Measurements from ENCODE around the gene FUT8. TPM values are rescaled to one million over a fixed set of nuclear protein-coding genes. Genes with fewer than 3 reads are reported as not detected.
"Not testable (repeated sequence)": the region's sequence is repeated elsewhere in the genome, so short reads cannot be mapped to it uniquely, and the experiment has no call there.

Gene FUT8
- total RNA-seq, 1 experiment from 2014 or later: 129 TPM

DNA sequence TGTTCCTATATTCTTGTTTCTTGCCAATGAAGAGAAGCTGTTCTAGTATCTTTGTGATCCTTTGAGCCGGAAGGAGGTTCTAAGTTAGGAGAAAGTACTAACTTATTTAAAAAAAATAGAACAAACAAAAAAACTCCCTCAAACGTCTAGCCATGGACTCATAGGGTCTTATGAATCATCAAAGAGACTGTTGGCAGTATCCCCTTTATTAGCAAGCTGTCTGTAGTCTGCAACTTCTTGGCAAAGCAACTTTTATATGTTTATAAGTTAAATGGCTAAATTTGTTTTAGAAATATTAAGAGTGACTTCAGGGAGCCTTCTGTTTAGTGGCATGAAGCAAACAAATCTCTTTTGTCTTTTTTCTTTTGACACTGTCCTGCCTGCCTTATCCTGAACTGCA, 291.9 kb downstream of the FUT8 start:
- H3K27ac Mint-ChIP-seq (ENCODE audit: unreplicated experiment): no peak overlapping the region
- intact Hi-C loops (cut with micrococcal nuclease; ENCODE audit: unreplicated experiment): no loop called here

DNA sequence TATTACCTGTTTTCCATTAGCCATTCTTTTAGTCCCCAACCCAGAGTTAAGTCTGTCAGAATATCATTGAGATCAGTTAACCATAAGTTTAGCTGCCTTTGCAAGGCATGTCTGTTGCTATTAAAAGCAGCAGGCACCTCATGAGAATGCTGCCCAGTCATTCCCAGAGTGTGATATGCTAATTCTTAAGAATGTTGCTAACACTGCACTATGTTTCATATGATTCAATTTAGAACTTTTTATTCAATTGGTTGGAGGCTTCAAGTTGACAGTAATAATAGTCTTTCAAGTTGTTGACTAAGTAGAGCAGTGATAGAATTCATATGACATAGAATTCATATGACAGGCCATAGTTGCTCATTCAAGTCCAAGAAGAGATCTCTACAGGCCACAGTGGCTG, 292.3 kb downstream of the FUT8 start:
- CTCF ChIA-PET: no interaction called here
- H3K27me3 Mint-ChIP-seq (ENCODE audit: unreplicated experiment): no peaks in the 10 kb centered on the region
- DNase-seq: no peak
- no peaks in the 10 kb centered on the region for H3K36me3 Mint-ChIP-seq (ENCODE audit: insufficient read depth, unreplicated experiment)
- no peak overlapping the region for H3K27ac Mint-ChIP-seq (ENCODE audit: unreplicated experiment)
- peaks cover 8% of the 10 kb centered on the region for H3K4me1 Mint-ChIP-seq (ENCODE audit: low read depth, unreplicated experiment)
- H3K9me3 Mint-ChIP-seq (ENCODE audit: low read depth, unreplicated experiment): peaks cover 4% of the 10 kb centered on the region
- no peak overlapping the region for H3K4me3 Mint-ChIP-seq (ENCODE audit: low read depth, unreplicated experiment)
- no TSS peak for BruUV-seq (replicated peaks)
- intact Hi-C loops (cut with micrococcal nuclease; ENCODE audit: unreplicated experiment): no loop called here
- TF ChIP-seq, protein P1, sequence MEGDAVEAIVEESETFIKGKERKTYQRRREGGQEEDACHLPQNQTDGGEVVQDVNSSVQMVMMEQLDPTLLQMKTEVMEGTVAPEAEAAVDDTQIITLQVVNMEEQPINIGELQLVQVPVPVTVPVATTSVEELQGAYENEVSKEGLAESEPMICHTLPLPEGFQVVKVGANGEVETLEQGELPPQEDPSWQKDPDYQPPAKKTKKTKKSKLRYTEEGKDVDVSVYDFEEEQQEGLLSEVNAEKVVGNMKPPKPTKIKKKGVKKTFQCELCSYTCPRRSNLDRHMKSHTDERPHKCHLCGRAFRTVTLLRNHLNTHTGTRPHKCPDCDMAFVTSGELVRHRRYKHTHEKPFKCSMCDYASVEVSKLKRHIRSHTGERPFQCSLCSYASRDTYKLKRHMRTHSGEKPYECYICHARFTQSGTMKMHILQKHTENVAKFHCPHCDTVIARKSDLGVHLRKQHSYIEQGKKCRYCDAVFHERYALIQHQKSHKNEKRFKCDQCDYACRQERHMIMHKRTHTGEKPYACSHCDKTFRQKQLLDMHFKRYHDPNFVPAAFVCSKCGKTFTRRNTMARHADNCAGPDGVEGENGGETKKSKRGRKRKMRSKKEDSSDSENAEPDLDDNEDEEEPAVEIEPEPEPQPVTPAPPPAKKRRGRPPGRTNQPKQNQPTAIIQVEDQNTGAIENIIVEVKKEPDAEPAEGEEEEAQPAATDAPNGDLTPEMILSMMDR (IDR thresholded peaks at IDR 0.05; ENCODE audit: unreplicated experiment): no peak

More for the DNA sequence above, 291.9 kb downstream of the FUT8 start:
- TF ChIP-seq, protein P1 (IDR thresholded peaks at IDR 0.05; ENCODE audit: unreplicated experiment): no peak
- peaks cover 5% of the 10 kb centered on the region for H3K4me1 Mint-ChIP-seq (ENCODE audit: low read depth, unreplicated experiment)
- no peak overlapping the region for H3K4me3 Mint-ChIP-seq (ENCODE audit: low read depth, unreplicated experiment)
- H3K36me3 Mint-ChIP-seq (ENCODE audit: insufficient read depth, unreplicated experiment): no peaks in the 10 kb centered on the region
- no TSS peak for BruUV-seq (replicated peaks)
- no peak for DNase-seq
- CTCF ChIA-PET: no interaction called here
- H3K27me3 Mint-ChIP-seq (ENCODE audit: unreplicated experiment): no peaks in the 10 kb centered on the region
- H3K9me3 Mint-ChIP-seq (ENCODE audit: low read depth, unreplicated experiment): peaks cover 4% of the 10 kb centered on the region

DNA sequence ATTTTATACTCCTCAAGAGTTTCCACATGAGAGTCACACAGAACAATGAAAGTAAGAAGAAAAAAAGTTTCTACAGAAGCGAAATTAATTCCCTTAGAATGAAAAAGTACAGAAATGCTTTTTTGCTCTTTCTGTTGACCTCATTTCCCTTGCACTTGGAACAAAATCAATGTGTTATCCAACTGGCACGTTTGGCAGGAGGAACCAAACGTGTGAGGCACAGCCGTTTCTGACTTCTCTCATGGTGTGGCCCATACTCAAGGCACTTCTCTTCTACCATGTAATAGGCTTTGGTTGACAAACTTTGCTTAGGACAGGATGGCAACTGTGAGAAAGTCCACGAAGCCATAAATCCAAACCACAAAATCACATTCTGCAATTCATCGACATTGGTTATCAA, 297.0 kb downstream of the FUT8 start:
- no TSS peak for BruUV-seq (replicated peaks)
- CTCF ChIA-PET: no interaction called here
- TF ChIP-seq, protein P1 (IDR thresholded peaks at IDR 0.05; ENCODE audit: unreplicated experiment): no peak
- H3K27ac Mint-ChIP-seq (ENCODE audit: unreplicated experiment): no peak overlapping the region
- peaks cover 8% of the 10 kb centered on the region for H3K9me3 Mint-ChIP-seq (ENCODE audit: low read depth, unreplicated experiment)
- no peaks in the 10 kb centered on the region for H3K36me3 Mint-ChIP-seq (ENCODE audit: insufficient read depth, unreplicated experiment)
- intact Hi-C loops (cut with micrococcal nuclease; ENCODE audit: unreplicated experiment): no loop called here
- H3K4me1 Mint-ChIP-seq (ENCODE audit: low read depth, unreplicated experiment): peaks cover 8% of the 10 kb centered on the region
- no peak for DNase-seq
- H3K4me3 Mint-ChIP-seq (ENCODE audit: low read depth, unreplicated experiment): no peak overlapping the region
- H3K27me3 Mint-ChIP-seq (ENCODE audit: unreplicated experiment): no peaks in the 10 kb centered on the region

DNA sequence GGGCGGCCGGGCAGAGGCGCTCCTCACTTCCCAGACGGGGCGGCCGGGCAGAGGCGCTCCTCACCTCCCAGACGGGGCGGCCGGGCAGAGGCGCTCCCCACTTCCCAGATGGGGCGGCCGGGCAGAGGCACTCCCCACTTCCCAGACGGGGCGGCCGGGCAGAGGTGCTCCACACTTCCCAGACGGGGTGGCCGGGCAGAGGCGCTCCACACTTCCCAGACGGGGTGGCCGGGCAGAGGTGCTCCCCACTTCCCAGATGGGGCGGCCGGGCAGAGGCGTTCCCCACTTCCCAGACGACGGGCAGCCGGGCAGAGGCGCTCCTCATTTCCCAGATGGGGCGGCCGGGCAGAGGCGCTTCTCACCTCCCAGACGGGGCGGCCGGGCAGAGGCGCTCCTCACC, 304.3 kb downstream of the FUT8 start:
- Mint-ChIP-seq H3K9me3 (ENCODE audit: low read depth, unreplicated experiment) (peaks cover 22% of the 10 kb centered on the region), H3K36me3 (ENCODE audit: insufficient read depth, unreplicated experiment) (peaks cover 12% of the 10 kb centered on the region)
- CTCF ChIA-PET; H3K4me3 Mint-ChIP-seq (ENCODE audit: low read depth, unreplicated experiment); H3K4me1 Mint-ChIP-seq (ENCODE audit: low read depth, unreplicated experiment); DNase-seq; intact Hi-C loops (cut with micrococcal nuclease; ENCODE audit: unreplicated experiment); H3K27me3 Mint-ChIP-seq (ENCODE audit: unreplicated experiment); BruUV-seq (replicated peaks); H3K27ac Mint-ChIP-seq (ENCODE audit: unreplicated experiment): not testable (repeated sequence)

DNA sequence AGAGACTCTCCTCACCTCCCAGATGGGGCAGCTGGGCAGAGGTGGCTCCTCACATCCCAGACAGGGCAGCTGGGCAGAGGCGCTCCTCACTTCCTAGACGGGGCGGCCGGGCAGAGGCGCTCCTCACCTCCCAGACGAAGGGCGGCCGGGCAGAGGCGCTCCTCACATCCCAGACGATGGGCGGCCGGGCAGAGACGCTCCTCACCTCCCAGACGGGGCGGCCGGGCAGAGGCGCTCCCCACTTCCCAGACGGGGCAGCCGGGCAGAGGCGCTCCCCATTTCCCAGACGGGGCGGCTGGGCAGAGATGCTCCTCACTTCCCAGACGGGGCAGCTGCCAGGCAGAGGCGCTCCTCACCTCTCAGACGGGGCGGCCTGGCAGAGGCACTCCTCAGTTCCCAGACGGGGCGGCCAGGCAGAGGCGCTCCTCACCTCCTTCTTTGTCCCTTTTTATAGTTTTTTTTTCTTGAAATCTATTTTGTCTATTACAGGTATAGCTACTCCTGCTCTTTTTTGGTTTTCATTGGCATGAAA, 304.9 kb downstream of the FUT8 start:
- H3K4me3 Mint-ChIP-seq (ENCODE audit: low read depth, unreplicated experiment); intact Hi-C loops (cut with micrococcal nuclease; ENCODE audit: unreplicated experiment); H3K27ac Mint-ChIP-seq (ENCODE audit: unreplicated experiment); DNase-seq; BruUV-seq (replicated peaks); CTCF ChIA-PET; H3K27me3 Mint-ChIP-seq (ENCODE audit: unreplicated experiment); H3K4me1 Mint-ChIP-seq (ENCODE audit: low read depth, unreplicated experiment): not testable (repeated sequence)
- peaks cover 22% of the 10 kb centered on the region for H3K9me3 Mint-ChIP-seq (ENCODE audit: low read depth, unreplicated experiment)
- H3K36me3 Mint-ChIP-seq (ENCODE audit: insufficient read depth, unreplicated experiment): peaks cover 12% of the 10 kb centered on the region

Data from Calu3 (cell line).